ENCODE results near the gene EPB41L1.

EPB41L1 gene

DNA sequence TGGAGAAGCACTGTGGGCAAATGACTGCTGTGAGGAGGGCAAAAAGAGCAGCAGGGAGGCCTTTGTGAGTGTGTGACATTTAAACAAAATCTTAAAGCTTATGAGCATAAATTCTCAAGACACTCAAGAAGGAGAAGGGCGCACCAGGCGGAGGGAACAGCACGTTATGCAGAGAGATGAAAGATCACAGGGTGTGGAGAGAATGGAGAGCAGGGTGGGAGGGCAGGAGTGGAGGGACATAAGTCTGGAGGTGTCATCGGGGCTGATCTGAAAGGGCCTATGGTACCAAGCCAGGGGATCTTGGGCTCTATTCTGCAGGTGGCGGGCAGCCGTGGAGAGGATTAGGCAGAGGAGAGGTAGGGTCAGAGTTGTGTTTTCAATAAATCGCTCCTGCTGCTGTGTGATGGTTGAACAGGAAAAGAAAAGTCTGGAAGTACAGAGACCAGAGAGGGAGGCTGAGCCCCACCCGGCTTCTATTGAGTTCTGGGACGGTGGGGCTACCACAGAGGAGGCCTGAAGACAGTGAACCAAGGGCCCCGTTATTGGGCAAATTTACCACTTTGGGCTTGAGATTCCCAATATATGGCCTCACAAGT, 127.3 kb downstream of the EPB41L1 start:
- in situ Hi-C loops (cut with HindIII; ENCODE audit: low pct_ligation_motif_present, low pct_unique_long_range_greater_than_20kb, low sequenced_read_pairs): no loop called here
- no peak for DNase-seq

All from ACHN (cell line).